ENCODE measurements around the gene POLR3G. TPM values are rescaled to one million over a fixed set of nuclear protein-coding genes. Genes with fewer than 3 reads are reported as not detected.

Gene POLR3G
- total RNA-seq: 1 to 10 TPM; 1.2 to 7.7 (median 2.0) TPM
- long read RNA-seq, partial matches to known transcripts: 1 of 1 reads
- long read RNA-seq, other reads (novel, unspliced or antisense): 0 of 1 reads

- WGBS (ENCODE audit: insufficient coverage, low coverage, low lambda C conversion rate, missing lambda C conversion rate): under 1% methylated on average over 20 of the region's 73 CpGs
- no peaks in the 10 kb centered on the region for H3K27me3 ChIP-seq
- intact Hi-C loops (cut with DNase I): no loop called here
- DNase-seq (peak; percentile 95 to 97 (median 97)), ATAC-seq (peak; percentile 92 to 95 (median 93))
- H3K4me1 ChIP-seq: peaks cover 0 to 15% (median 0%) of the 10 kb centered on the region in 4 donors
- peak; percentile 19 to 53 (median 32) for TF ChIP-seq CTCF (IDR thresholded peaks at IDR 0.05)
- TF ChIP-seq POLR2A (IDR thresholded peaks at IDR 0.05): peak; percentile 88
- H3K4me3 ChIP-seq: peak within 1 kb of the TSS; percentile 82 to 91 (median 88)
- no peaks in the 10 kb centered on the region for H3K9me3 ChIP-seq
- H3K36me3 ChIP-seq: no peaks in the 10 kb centered on the region
- H3K27ac ChIP-seq: peak within 1 kb of the TSS; percentile 69 to 89 (median 79)
These were observed at the start of gene POLR3G, which contains the start of gene MBLAC2 for GRCh38 chr5:90474235-90475107. Gene POLR3G, plus strand, starts transcription at chr5:90474864. Its CDS starts 10,704 bp downstream, at chr5:90485568. Gene MBLAC2, minus strand, starts transcription at chr5:90474771. Its CDS starts 479 bp downstream, at chr5:90474292.

GRCh38 chr5:90434116-90434714 is 40.4 kb upstream of the POLR3G start:
- intact Hi-C loops (cut with DNase I): no loop called here

GRCh38 chr5:90437663-90438062 is 37.0 kb upstream of the POLR3G start:
- Histone ChIP-seq H3K36me3 (no peaks in the 10 kb centered on the region), H3K4me3 (no peak overlapping the region), H3K27me3 (no peaks in the 10 kb centered on the region), H3K4me1 (peaks cover 0 to 15% (median 2%) of the 10 kb centered on the region in 4 donors), H3K27ac (no peak overlapping the region), H3K9me3 (no peaks in the 10 kb centered on the region)
- intact Hi-C loops (cut with DNase I): no loop called here
- DNase-seq: no peak
- no peak for ATAC-seq
- TF ChIP-seq POLR2A (IDR thresholded peaks at IDR 0.05): no peak

More at GRCh38 chr5:90434116-90434714, 40.4 kb upstream of the POLR3G start:
- TF ChIP-seq POLR2A (IDR thresholded peaks at IDR 0.05): no peak
- TF ChIP-seq CTCF (IDR thresholded peaks at IDR 0.05): peak; percentile 11 to 62 (median 52)
- 56% methylated on average over 5 of the region's 5 CpGs for WGBS (ENCODE audit: insufficient coverage, low coverage, low lambda C conversion rate, missing lambda C conversion rate)
- Histone ChIP-seq H3K36me3 (no peaks in the 10 kb centered on the region), H3K27me3 (no peaks in the 10 kb centered on the region), H3K4me1 (peaks cover 0 to 11% (median 2%) of the 10 kb centered on the region in 4 donors), H3K9me3 (no peaks in the 10 kb centered on the region), H3K4me3 (no peak overlapping the region), H3K27ac (no peak overlapping the region)
- ATAC-seq (peak; percentile 63 to 71 (median 65)), DNase-seq (peak in 1 of 3 donors; percentile 28)

- H3K27me3 ChIP-seq: no peaks in the 10 kb centered on the region
- no peak overlapping the region for H3K27ac ChIP-seq
- peak; percentile 85 to 93 (median 87) for ATAC-seq
- intact Hi-C loops (cut with DNase I): no loop called here
- 8% methylated on average over 1 of the region's 1 CpG for WGBS (ENCODE audit: insufficient coverage, low coverage, low lambda C conversion rate, missing lambda C conversion rate)
- DNase-seq: no peak
- peaks cover 0 to 15% (median 2%) of the 10 kb centered on the region in 4 donors for H3K4me1 ChIP-seq
- H3K36me3 ChIP-seq: no peaks in the 10 kb centered on the region
- no peak for TF ChIP-seq POLR2A (IDR thresholded peaks at IDR 0.05)
- TF ChIP-seq CTCF (IDR thresholded peaks at IDR 0.05): no peak
- H3K9me3 ChIP-seq: no peaks in the 10 kb centered on the region
- no peak overlapping the region for H3K4me3 ChIP-seq
These were observed 36.6 kb upstream of the POLR3G start for GRCh38 chr5:90438100-90438499.

All from right lobe of liver (tissue), 6 donors.